ENCODE measurements around the gene GPR78. TPM values are rescaled to one million over a fixed set of nuclear protein-coding genes. Genes with fewer than 3 reads are reported as not detected.

The GPR78 gene
- total RNA-seq, 2 donors from 2014 or later: 0.45 TPM; not detected in 1

DNA sequence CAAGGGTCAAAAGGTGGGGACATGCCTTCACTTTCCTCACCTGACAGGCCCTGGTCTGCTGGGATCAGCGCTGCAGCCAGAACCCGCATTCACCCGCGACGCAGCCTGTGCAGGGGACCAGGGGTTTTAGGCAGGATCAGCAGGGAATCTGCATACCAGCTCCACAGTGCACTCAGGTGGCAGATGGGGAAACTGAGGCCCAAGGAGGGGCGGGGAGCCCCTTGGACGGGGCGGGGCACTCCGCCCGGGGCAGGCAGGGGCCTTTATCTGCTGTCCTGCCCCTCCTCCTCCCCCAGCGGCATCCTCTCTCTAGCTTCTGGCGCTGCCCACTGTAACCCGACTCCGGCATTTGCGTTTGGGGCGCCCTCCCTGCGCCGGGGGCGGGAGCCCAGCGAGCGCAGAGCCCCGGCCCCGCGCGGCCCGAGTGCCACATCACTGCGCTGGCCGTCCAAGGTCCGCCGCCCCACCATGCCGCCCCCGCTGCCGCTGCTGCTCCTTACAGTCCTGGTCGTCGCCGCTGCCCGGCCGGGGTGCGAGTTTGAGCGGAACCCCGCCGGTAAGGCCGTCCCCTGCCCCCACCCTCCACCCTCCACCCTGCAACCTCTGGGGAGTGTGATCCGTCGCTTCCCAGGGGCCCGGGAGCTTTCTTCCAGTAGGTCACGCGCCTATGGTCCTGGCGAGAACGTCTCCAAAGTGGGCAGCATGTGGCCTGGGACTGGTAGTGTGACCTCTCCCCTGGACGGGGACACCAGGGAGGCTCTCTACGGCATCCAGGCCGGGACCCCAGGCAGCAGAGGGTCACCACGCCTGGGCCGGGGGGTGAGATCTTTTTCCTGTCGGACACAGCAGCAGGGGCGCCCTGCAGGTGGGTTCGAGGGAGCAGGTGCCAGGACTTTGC lies 12.4 kb downstream of the GPR78 start, which contains the start of gene CPZ:
CPZ (plus strand) TSS at position 400 of the 898 bp plus-strand sequence; CDS start at position 469, 69 bp downstream.
- intact Hi-C loops (cut with DNase I): loop anchor here (2.0 to 5.0 kb wide), 2 partner anchors 124 to 350 kb away; no protein-coding TSS in a partner anchor
- DNase-seq (ENCODE audit: low spot score): no peak
- TF ChIP-seq, protein P1, sequence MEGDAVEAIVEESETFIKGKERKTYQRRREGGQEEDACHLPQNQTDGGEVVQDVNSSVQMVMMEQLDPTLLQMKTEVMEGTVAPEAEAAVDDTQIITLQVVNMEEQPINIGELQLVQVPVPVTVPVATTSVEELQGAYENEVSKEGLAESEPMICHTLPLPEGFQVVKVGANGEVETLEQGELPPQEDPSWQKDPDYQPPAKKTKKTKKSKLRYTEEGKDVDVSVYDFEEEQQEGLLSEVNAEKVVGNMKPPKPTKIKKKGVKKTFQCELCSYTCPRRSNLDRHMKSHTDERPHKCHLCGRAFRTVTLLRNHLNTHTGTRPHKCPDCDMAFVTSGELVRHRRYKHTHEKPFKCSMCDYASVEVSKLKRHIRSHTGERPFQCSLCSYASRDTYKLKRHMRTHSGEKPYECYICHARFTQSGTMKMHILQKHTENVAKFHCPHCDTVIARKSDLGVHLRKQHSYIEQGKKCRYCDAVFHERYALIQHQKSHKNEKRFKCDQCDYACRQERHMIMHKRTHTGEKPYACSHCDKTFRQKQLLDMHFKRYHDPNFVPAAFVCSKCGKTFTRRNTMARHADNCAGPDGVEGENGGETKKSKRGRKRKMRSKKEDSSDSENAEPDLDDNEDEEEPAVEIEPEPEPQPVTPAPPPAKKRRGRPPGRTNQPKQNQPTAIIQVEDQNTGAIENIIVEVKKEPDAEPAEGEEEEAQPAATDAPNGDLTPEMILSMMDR (IDR thresholded peaks at IDR 0.05): no peak
- TF ChIP-seq POLR2AphosphoS5 (IDR thresholded peaks at IDR 0.05): no peak
- no peak for TF ChIP-seq POLR2A (IDR thresholded peaks at IDR 0.05)
- Histone ChIP-seq H3K4me1 (replicated peaks) (peaks cover 7% of the 10 kb centered on the region), H3K27ac (no peak within 1 kb of the TSS), H3K4me3 (peak within 1 kb of the TSS in 1 of 2 donors; percentile 13), H3K36me3 (no peaks in the 10 kb centered on the region), H3K27me3 (replicated peaks; ENCODE audit: insufficient read depth) (peaks cover 13% of the 10 kb centered on the region), H3K9me3 (no peaks in the 10 kb centered on the region)
- WGBS: 3% methylated on average over 52 of the region's 58 CpGs

DNA sequence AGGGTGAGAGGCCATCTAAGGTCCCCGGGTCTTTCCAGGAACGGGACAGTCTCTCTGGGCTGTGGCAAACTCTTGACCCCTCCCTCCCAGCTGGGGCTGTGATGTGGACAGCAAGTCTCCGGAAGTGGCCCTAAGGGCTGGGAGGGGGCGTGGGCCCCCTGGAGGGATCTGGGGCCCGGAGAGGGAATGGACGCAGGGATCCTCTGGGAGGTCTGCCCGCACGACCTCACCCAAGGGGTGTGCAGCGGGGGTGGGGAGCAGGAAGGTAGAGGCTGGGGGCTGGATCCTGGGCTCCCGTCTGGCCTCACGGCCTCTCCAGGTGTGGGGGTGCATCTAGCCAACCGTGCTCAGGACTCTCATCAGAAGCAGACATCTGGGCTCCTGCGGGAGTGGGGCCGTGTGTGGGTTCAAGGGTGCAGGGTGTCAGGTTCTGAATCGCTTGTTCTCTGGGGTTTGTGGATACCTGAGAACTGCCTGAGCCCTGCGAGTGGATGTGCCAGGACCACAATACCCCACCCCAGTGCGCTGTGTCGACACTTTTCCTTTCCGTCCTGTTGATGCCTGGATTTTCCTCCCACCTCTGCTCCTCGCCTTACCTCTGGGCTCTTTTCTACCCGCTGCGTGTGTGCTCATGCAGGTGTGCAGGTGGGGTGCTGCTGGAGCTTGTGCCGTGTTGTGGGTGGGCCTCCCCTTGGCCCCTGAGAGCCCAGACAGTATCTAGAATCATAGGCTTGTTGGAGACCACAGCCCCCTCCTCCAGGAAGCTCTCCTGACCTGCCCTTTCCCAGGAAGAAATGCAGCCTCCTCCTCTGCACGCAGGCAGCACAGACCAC lies 13.3 kb downstream of the GPR78 start:
- no peaks in the 10 kb centered on the region for H3K36me3 ChIP-seq
- no peak for DNase-seq (ENCODE audit: low spot score)
- H3K4me1 ChIP-seq (replicated peaks): peaks cover 7% of the 10 kb centered on the region
- H3K27me3 ChIP-seq (replicated peaks; ENCODE audit: insufficient read depth): peaks cover 13% of the 10 kb centered on the region
- intact Hi-C loops (cut with DNase I): loop anchor here (2.0 to 5.0 kb wide), 2 partner anchors 125 to 351 kb away; no protein-coding TSS in a partner anchor
- no peak overlapping the region for H3K27ac ChIP-seq
- H3K4me3 ChIP-seq: no peak overlapping the region
- H3K9me3 ChIP-seq: no peaks in the 10 kb centered on the region
- TF ChIP-seq, protein P1 (IDR thresholded peaks at IDR 0.05): no peak
- TF ChIP-seq POLR2AphosphoS5 (IDR thresholded peaks at IDR 0.05): no peak
- TF ChIP-seq POLR2A (IDR thresholded peaks at IDR 0.05): no peak
- WGBS: 40% methylated on average over 24 of the region's 24 CpGs

DNA sequence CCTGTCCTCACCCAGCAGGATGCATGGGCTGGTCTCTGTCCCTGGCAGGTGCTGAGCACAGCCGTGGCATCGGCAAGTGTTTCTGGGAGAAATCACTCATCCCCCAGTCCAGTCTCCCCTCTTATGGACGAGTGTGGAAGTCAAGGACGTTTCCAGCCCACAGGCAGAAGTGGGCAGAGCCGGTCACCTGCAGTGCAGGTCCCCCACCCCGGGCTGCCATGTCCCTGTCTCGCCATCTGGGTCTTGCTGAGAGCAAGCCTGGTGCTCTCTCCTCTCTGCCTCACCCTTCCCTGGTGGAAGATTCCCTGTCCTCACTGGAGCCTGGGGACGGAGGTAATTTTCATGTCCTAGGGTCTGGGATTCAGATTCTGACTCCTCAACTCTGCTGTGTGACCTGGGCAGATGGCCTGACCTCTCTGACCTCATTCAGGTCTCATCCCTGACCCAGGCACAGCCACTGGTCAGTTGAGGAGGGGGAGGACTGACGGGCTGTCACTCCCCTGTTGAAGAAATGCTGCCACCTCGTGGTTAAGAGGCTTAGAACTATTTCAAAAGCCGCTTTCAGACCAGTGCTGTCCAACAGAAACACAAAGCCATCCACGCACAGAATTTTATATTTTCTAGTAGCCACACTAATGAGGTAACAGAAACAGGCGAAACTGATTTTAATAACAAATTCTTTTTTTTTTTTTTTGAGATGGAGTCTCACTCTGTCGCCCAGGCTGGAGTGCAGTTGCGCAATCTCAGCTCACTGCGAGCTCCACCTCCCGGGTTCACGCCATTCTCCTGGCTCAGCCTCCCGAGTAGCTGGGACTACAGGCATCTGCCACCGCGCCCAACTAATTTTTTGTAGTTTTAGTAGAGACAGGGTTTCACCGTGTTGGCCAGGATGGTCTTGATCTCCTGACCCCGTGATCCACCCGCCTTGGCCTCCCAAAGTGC lies 14.2 kb downstream of the GPR78 start:
- 58% methylated on average over 24 of the region's 24 CpGs for WGBS
- intact Hi-C loops (cut with DNase I): loop anchor here (5.0 kb wide), 1 partner anchor 352 kb away; no protein-coding TSS in a partner anchor
- Histone ChIP-seq H3K4me1 (replicated peaks) (peaks cover 7% of the 10 kb centered on the region), H3K27me3 (replicated peaks; ENCODE audit: insufficient read depth) (peaks cover 12% of the 10 kb centered on the region), H3K9me3 (no peaks in the 10 kb centered on the region), H3K4me3 (no peak overlapping the region), H3K36me3 (no peaks in the 10 kb centered on the region), H3K27ac (no peak overlapping the region)
- DNase-seq (ENCODE audit: low spot score): peak; percentile 55
- TF ChIP-seq POLR2A (IDR thresholded peaks at IDR 0.05) (no peak), POLR2AphosphoS5 (IDR thresholded peaks at IDR 0.05) (peak; percentile 15)
- TF ChIP-seq, protein P1 (IDR thresholded peaks at IDR 0.05): peak; percentile 20 to 72 (median 64)

All from prostate gland (tissue), 2 donors.